Pancreas (tissue), 10 donors: Measurements from ENCODE around the gene PLA2G2E. TPM values are rescaled to one million over a fixed set of nuclear protein-coding genes. Genes with fewer than 3 reads are reported as not detected.

ENCODE experiments used
- ATAC-seq, 4 donors: fragments of 200-7000 bp; cut with Tn5 transposase; one replicate each; pipeline versions ENCODE4 v1.8.0 to v1.9.1; 2020; ENCODE audit warnings: mild to moderate bottlenecking in 4 of 4, moderate library complexity in 4 of 4
- DNase-seq, 6 donors: peaks; one replicate each; pipeline ENCODE4 v3.0.0-alpha.2; 2020
- FAIRE-seq: peaks from 2 replicates; lab custom pipeline; 2012; peaks lifted over from hg19 to GRCh38; lab: Jason Lieb, UNC
- H3K27ac ChIP-seq, 4 donors: fragments of 200-600 bp; sonication (generic); 1 replicate in 3 of 4; 2 replicates in 1 of 4; pipeline versions ENCODE4 v1.5.0 to v1.8.0; 2020
- H3K27me3 ChIP-seq, 4 donors: fragments of 200-600 bp; one replicate each; pipeline ENCODE4 v1.8.0; 2021
- H3K36me3 ChIP-seq, 3 donors: fragments of 200-600 bp; sonication (generic) in 1 of 3; one replicate each; pipeline versions ENCODE4 v1.5.0 to v1.8.0; 2020 to 2021
- H3K4me1 ChIP-seq, 3 donors: fragments of 200-600 bp; one replicate each; pipeline ENCODE4 v1.8.0; 2021
- H3K4me3 ChIP-seq, 4 donors: fragments of 200-600 bp; sonication (generic) in 2 of 4; one replicate each; pipeline versions ENCODE4 v1.5.0 to v1.8.0; 2020 to 2021
- H3K9me3 ChIP-seq, 4 donors: fragments of 200-600 bp; one replicate each; pipeline ENCODE4 v1.8.0; 2021
- CTCF ChIP-seq, 4 donors: fragments of 200-600 bp; sonication (generic) in 3 of 4; IDR thresholded peaks; one replicate each; pipeline versions ENCODE4 v1.5.0 to v1.8.0; 2021; ENCODE audit warnings: antibody characterized with exemption in 4 of 4
- WGBS, 2 donors: extraction: QIAGEN DNeasy Blood & Tissue Kit; methylation state at CpG; one replicate each; pipeline ENCODE4 v1.1.7; 2013; 5-methylcytosine and 5-hydroxymethylcytosine counted together
- intact Hi-C, 3 donors: fragments of 100-400 bp; cut with DNase I; formaldehyde crosslinking; loops; one replicate each; pipeline versions ENCODE4 v1.11.1 to v1.14.2; 2022
- polyA plus RNA-seq, 2 donors: library from polyadenylated mRNA; stranded (reverse); fragments of 200-250 nt; gene quantifications; one replicate each; pipeline ENCODE4 v1.2.3, GENCODE V29; 2013
- total RNA-seq, 6 donors: library from RNA; stranded (reverse); fragmentation: NEBNext Ultra II Directional in 4 of 6; extraction: Animal tissue kit (Norgen Biotek cat#: 25700) in 4 of 6; gene quantifications; one replicate each; pipeline versions ENCODE4 v1.2.1 to v1.2.4, GENCODE V29; 2021 to 2023
- donor health status: healthy with polysubstance abuse.
- donor health status: DM: no; HTN: no; CAD: no; lungs with moderate emphysema.
- donor health status: DM: no; HTN: no; CAD: no.
- donor health status: control.
- donor health status: control.
- donor health status: Bipolar disorder and iron deficiency.
- donor health status: DM: yes; HTN: yes; CAD: no.
- donor health status: DM: no; HTN: no; CAD: no.
- donor health status: DM: no; HTN: no; CAD: no.
- donor health status: DM: yes; HTN: yes; CAD: no.

The PLA2G2E gene
- total and polyA plus RNA-seq, 8 donors, result not detected

GRCh38 chr1:19942657-19943056 lies 19.2 kb upstream of the PLA2G2E start:
- ATAC-seq, result no peak
- whole genome bisulfite sequencing, 2 donors, result 95 to 100% methylated on average over 2 of the region's 2 CpGs
- no peak overlapping the region for H3K4me3 ChIP-seq
- no peak overlapping the region for H3K27ac ChIP-seq
- TF ChIP-seq CTCF (IDR thresholded peaks at IDR 0.05), result no peak
- H3K4me1 ChIP-seq, result no peaks in the 10 kb centered on the region
- no peak for DNase-seq
- no peaks in the 10 kb centered on the region for H3K9me3 ChIP-seq
- no peaks in the 10 kb centered on the region for H3K36me3 ChIP-seq
- no peak for FAIRE-seq
- no peaks in the 10 kb centered on the region for H3K27me3 ChIP-seq
- intact Hi-C loops, result no loop called here

- DNase-seq (no peak), ATAC-seq (no peak), FAIRE-seq (no peak)
- no peaks in the 10 kb centered on the region for H3K4me1 ChIP-seq
- no peaks in the 10 kb centered on the region for H3K27me3 ChIP-seq
- H3K36me3 ChIP-seq, result no peaks in the 10 kb centered on the region
- no peaks in the 10 kb centered on the region for H3K9me3 ChIP-seq
- no peak overlapping the region for H3K27ac ChIP-seq
- 67 to 77% methylated on average over 3 of the region's 3 CpGs for WGBS, 2 donors
- TF ChIP-seq CTCF (IDR thresholded peaks at IDR 0.05), result no peak
- intact Hi-C loops, result no loop called here
- no peak overlapping the region for H3K4me3 ChIP-seq
These were observed 18.7 kb upstream of the PLA2G2E start for GRCh38 chr1:19942088-19942487.

GRCh38 chr1:19941206-19941568 lies 17.8 kb upstream of the PLA2G2E start:
- TF ChIP-seq CTCF (IDR thresholded peaks at IDR 0.05), result no peak
- Histone ChIP-seq H3K27ac (no peak overlapping the region), H3K36me3 (no peaks in the 10 kb centered on the region), H3K9me3 (no peaks in the 10 kb centered on the region), H3K4me1 (no peaks in the 10 kb centered on the region), H3K27me3 (no peaks in the 10 kb centered on the region), H3K4me3 (no peak overlapping the region)
- 91 to 92% methylated on average over 3 of the region's 3 CpGs for WGBS, 2 donors
- ATAC-seq (no peak), DNase-seq (no peak), FAIRE-seq (no peak)
- intact Hi-C loops, result no loop called here

- H3K9me3 ChIP-seq, result no peaks in the 10 kb centered on the region
- H3K36me3 ChIP-seq, result no peaks in the 10 kb centered on the region
- no peaks in the 10 kb centered on the region for H3K4me1 ChIP-seq
- ATAC-seq, result no peak
- no peak overlapping the region for H3K4me3 ChIP-seq
- DNase-seq, result no peak
- no peak overlapping the region for H3K27ac ChIP-seq
- H3K27me3 ChIP-seq, result no peaks in the 10 kb centered on the region
- 54 to 59% methylated on average over 7 of the region's 7 CpGs for WGBS, 2 donors
- no peak for TF ChIP-seq CTCF (IDR thresholded peaks at IDR 0.05)
- intact Hi-C loops, result no loop called here
- FAIRE-seq, result no peak
These were observed 17.2 kb upstream of the PLA2G2E start for GRCh38 chr1:19940486-19941205.

GRCh38 chr1:19938472-19938871 lies 15.1 kb upstream of the PLA2G2E start:
- no peak overlapping the region for H3K27ac ChIP-seq
- no peaks in the 10 kb centered on the region for H3K4me1 ChIP-seq
- no peak for ATAC-seq
- DNase-seq, result no peak
- 94 to 97% methylated on average over 1 of the region's 1 CpG for WGBS, 2 donors
- no peaks in the 10 kb centered on the region for H3K36me3 ChIP-seq
- no peaks in the 10 kb centered on the region for H3K27me3 ChIP-seq
- no peak for FAIRE-seq
- H3K4me3 ChIP-seq, result no peak overlapping the region
- TF ChIP-seq CTCF (IDR thresholded peaks at IDR 0.05), result no peak
- intact Hi-C loops, result no loop called here
- H3K9me3 ChIP-seq, result no peaks in the 10 kb centered on the region
